Neuronal stem cell (in vitro differentiated cells): Measurements from ENCODE around the gene ZNF792.
"Not testable (repeated sequence)": the region's sequence is repeated elsewhere in the genome, so short reads cannot be mapped to it uniquely, and the experiment has no call there.

ENCODE experiments used
- DNase-seq: peaks from one replicate; pipeline ENCODE4 v3.0.0-alpha.2; 2013; ENCODE audit warnings: low spot score
- H2AFZ ChIP-seq: one replicate; pipeline ENCODE4 v1.6.1; 2013; ENCODE audit warnings: mild to moderate bottlenecking, low read length, inconsistent platforms
- H2AK5ac ChIP-seq: 2 replicates; pipeline ENCODE4 v1.6.1; 2013; ENCODE audit warnings: low read depth, mild to moderate bottlenecking, inconsistent platforms, low read length, moderate library complexity, mixed read lengths
- H2BK120ac ChIP-seq: 2 replicates; pipeline ENCODE4 v1.6.1; 2013; ENCODE audit warnings: low read depth, mild to moderate bottlenecking, inconsistent platforms, low read length, moderate library complexity, mixed read lengths
- H2BK12ac ChIP-seq: one replicate; pipeline ENCODE4 v1.6.1; 2013; ENCODE audit warnings: low read length, inconsistent platforms
- H2BK15ac ChIP-seq: 2 replicates; pipeline ENCODE4 v1.6.1; 2013; ENCODE audit warnings: mild to moderate bottlenecking, low read length, inconsistent platforms, mixed read lengths
- H2BK5ac ChIP-seq: one replicate; pipeline ENCODE4 v1.6.1; 2013; ENCODE audit warnings: inconsistent platforms, mild to moderate bottlenecking, low read length, moderate library complexity
- H3K14ac ChIP-seq: one replicate; pipeline ENCODE4 v1.6.1; 2013; ENCODE audit warnings: low read length, inconsistent platforms
- H3K18ac ChIP-seq: 2 replicates; pipeline ENCODE4 v1.6.1; 2013; ENCODE audit warnings: low read length, inconsistent platforms
- H3K23ac ChIP-seq: 2 replicates; pipeline ENCODE4 v1.6.1; 2013; ENCODE audit warnings: low read depth, mild to moderate bottlenecking, mixed read lengths, low read length, inconsistent platforms; ENCODE audit not compliant: poor library complexity
- H3K27ac ChIP-seq: replicated peaks from 3 replicates; pipeline ENCODE4 v1.5.1; 2013; ENCODE audit warnings: low read length, inconsistent platforms
- H3K27me3 ChIP-seq, 3 experiments: 2 replicates each; pipeline ENCODE4 v1.6.1; 2013; ENCODE audit warnings: low read length in 3 of 3, mild to moderate bottlenecking in 2 of 3, inconsistent platforms in 1 of 3, low read depth in 1 of 3, mixed read lengths in 1 of 3, moderate library complexity in 1 of 3; ENCODE audit not compliant: control insufficient read depth in 3 of 3, insufficient read depth in 3 of 3
- H3K36me3 ChIP-seq, 2 donors: replicated peaks in 1 of 2; 2 replicates each; pipeline ENCODE4 v1.6.1; 2013; ENCODE audit warnings: low read length in 2 of 2; ENCODE audit not compliant: control insufficient read depth in 2 of 2, insufficient read depth in 2 of 2
- H3K4ac ChIP-seq: 2 replicates; pipeline ENCODE4 v1.6.1; 2013; ENCODE audit warnings: inconsistent platforms, mild to moderate bottlenecking, low read length, moderate library complexity
- H3K4me1 ChIP-seq, 2 donors: 1 replicate in 1 of 2; 2 replicates in 1 of 2; pipeline ENCODE4 v1.6.1; 2013; ENCODE audit warnings: low read length in 2 of 2, low read depth in 1 of 2; ENCODE audit not compliant: control insufficient read depth in 2 of 2, insufficient read depth in 1 of 2
- H3K4me2 ChIP-seq: one replicate; pipeline ENCODE4 v1.6.1; 2013; ENCODE audit warnings: mild to moderate bottlenecking, low read length, inconsistent platforms; ENCODE audit not compliant: insufficient read depth, poor library complexity, severe bottlenecking
- H3K4me3 ChIP-seq, 2 donors: 2 replicates each; pipeline ENCODE4 v1.5.1; 2013; ENCODE audit warnings: low read length in 2 of 2, mild to moderate bottlenecking in 2 of 2, inconsistent platforms in 1 of 2, moderate library complexity in 1 of 2
- H3K79me1 ChIP-seq: one replicate; pipeline ENCODE4 v1.6.1; 2013; ENCODE audit warnings: low read depth, mild to moderate bottlenecking, inconsistent platforms, low read length, moderate library complexity
- H3K9ac ChIP-seq: one replicate; pipeline ENCODE4 v1.6.1; 2013; ENCODE audit warnings: mild to moderate bottlenecking, low read depth, low read length, inconsistent platforms; ENCODE audit not compliant: poor library complexity
- H3K9me3 ChIP-seq, 2 donors: replicated peaks in 1 of 2; 2 replicates each; pipeline versions ENCODE3 to v1.6.1; 2013; ENCODE audit warnings: low read length in 2 of 2, mild to moderate bottlenecking in 2 of 2, inconsistent platforms in 1 of 2, low read depth in 1 of 2, mixed read lengths in 1 of 2, moderate library complexity in 1 of 2; ENCODE audit not compliant: control insufficient read depth in 2 of 2, insufficient read depth in 1 of 2
- H4K8ac ChIP-seq: one replicate; pipeline ENCODE4 v1.6.1; 2013; ENCODE audit warnings: low read depth, mild to moderate bottlenecking, inconsistent platforms, low read length, moderate library complexity
- H4K91ac ChIP-seq: one replicate; pipeline ENCODE4 v1.6.1; 2013; ENCODE audit warnings: low read length, low read depth, mild to moderate bottlenecking, inconsistent platforms; ENCODE audit not compliant: poor library complexity
- WGBS, 2 donors: extraction: QIAGEN DNeasy Blood & Tissue Kit; methylation state at CpG; one replicate each; pipeline ENCODE4 v1.1.7; 2013; ENCODE audit warnings: missing lambda C conversion rate in 2 of 2, mixed read lengths in 1 of 2; ENCODE audit not compliant: insufficient read length in 2 of 2, insufficient replicate concordance in 1 of 2; ENCODE audit errors: extremely low coverage in 2 of 2; 5-methylcytosine and 5-hydroxymethylcytosine counted together

The ZNF792 gene

GRCh38 chr19:34926361-34926684, 37.7 kb downstream of the ZNF792 start:
- no peaks in the 10 kb centered on the region for H3K4me1 ChIP-seq
- H3K9ac ChIP-seq = no peak overlapping the region
- no peak overlapping the region for H3K18ac ChIP-seq
- H3K14ac ChIP-seq = no peak overlapping the region
- H4K8ac ChIP-seq = no peak overlapping the region
- no peaks in the 10 kb centered on the region for H3K27me3 ChIP-seq
- H2BK5ac ChIP-seq = no peak overlapping the region
- H2BK120ac ChIP-seq = no peak overlapping the region
- H3K4ac ChIP-seq = no peak overlapping the region
- H3K36me3 ChIP-seq = peaks cover 0 to 13% of the 10 kb centered on the region in 2 donors
- H4K91ac ChIP-seq = no peak overlapping the region
- WGBS, 2 donors = no CpG with 5 or more reads among the region's 3 CpGs
- peak overlapping the region; percentile 98 for H2AFZ ChIP-seq
- H2BK12ac ChIP-seq = no peak overlapping the region
- H3K23ac ChIP-seq = no peak overlapping the region
- no peak overlapping the region for H2BK15ac ChIP-seq
- DNase-seq = no peak
- H3K4me3 ChIP-seq = peak overlapping the region in 1 of 2 donors; percentile 60
- H2AK5ac ChIP-seq = no peak overlapping the region
- no peak overlapping the region for H3K27ac ChIP-seq
- H3K4me2 ChIP-seq = no peak overlapping the region
- peaks cover 3% of the 10 kb centered on the region in 2 donors for H3K9me3 ChIP-seq
- peaks cover 2% of the 10 kb centered on the region for H3K79me1 ChIP-seq

- Histone ChIP-seq H3K14ac (no peak overlapping the region), H3K27ac (no peak overlapping the region), H4K8ac (peak overlapping the region; percentile 3), H2AFZ (no peak overlapping the region), H3K36me3 (peaks cover 0 to 8% of the 10 kb centered on the region in 2 donors), H3K9ac (no peak overlapping the region), H2BK120ac (no peak overlapping the region), H2BK12ac (no peak overlapping the region), H3K23ac (no peak overlapping the region), H3K9me3 (peaks cover 3% of the 10 kb centered on the region in 2 donors), H3K4me3 (no peak overlapping the region), H3K4me1 (no peaks in the 10 kb centered on the region), H3K27me3 (no peaks in the 10 kb centered on the region), H3K18ac (no peak overlapping the region), H2BK5ac (no peak overlapping the region), H4K91ac (no peak overlapping the region), H2BK15ac (no peak overlapping the region), H3K4ac (no peak overlapping the region), H3K4me2 (no peak overlapping the region), H2AK5ac (no peak overlapping the region), H3K79me1 (peaks cover 2% of the 10 kb centered on the region)
- WGBS, 2 donors = no CpG with 5 or more reads among the region's 15 CpGs
- DNase-seq = no peak
Measured at GRCh38 chr19:34925278-34925855, 38.7 kb downstream of the ZNF792 start.

GRCh38 chr19:34920090-34920786, 43.8 kb downstream of the ZNF792 start:
- not testable (repeated sequence) for H3K9ac ChIP-seq, H3K4me2 ChIP-seq, H3K18ac ChIP-seq, H3K79me1 ChIP-seq, H2BK120ac ChIP-seq, H3K27me3 ChIP-seq, H3K36me3 ChIP-seq, H2AK5ac ChIP-seq, H3K27ac ChIP-seq, DNase-seq, H3K4me3 ChIP-seq, H3K4me1 ChIP-seq, H4K91ac ChIP-seq, H3K23ac ChIP-seq, H4K8ac ChIP-seq, H2BK12ac ChIP-seq, H2AFZ ChIP-seq, H3K14ac ChIP-seq, H2BK15ac ChIP-seq, H2BK5ac ChIP-seq, H3K4ac ChIP-seq
- peaks cover 4 to 19% of the 10 kb centered on the region in 2 donors for H3K9me3 ChIP-seq
- no CpG with 5 or more reads among the region's 8 CpGs for WGBS, 2 donors

GRCh38 chr19:34918190-34918589, 45.8 kb downstream of the ZNF792 start:
- no peaks in the 10 kb centered on the region for H3K36me3 ChIP-seq
- H3K9ac ChIP-seq = no peak overlapping the region
- H4K8ac ChIP-seq = no peak overlapping the region
- no peak overlapping the region for H2BK120ac ChIP-seq
- no CpG with 5 or more reads among the region's 2 CpGs for WGBS, 2 donors
- H3K4me1 ChIP-seq = no peaks in the 10 kb centered on the region
- no peaks in the 10 kb centered on the region for H3K79me1 ChIP-seq
- H2BK15ac ChIP-seq = no peak overlapping the region
- no peaks in the 10 kb centered on the region for H3K27me3 ChIP-seq
- H2BK12ac ChIP-seq = no peak overlapping the region
- no peak overlapping the region for H3K18ac ChIP-seq
- H4K91ac ChIP-seq = no peak overlapping the region
- no peak for DNase-seq
- H3K4me3 ChIP-seq = no peak overlapping the region
- peaks cover 4 to 17% of the 10 kb centered on the region in 2 donors for H3K9me3 ChIP-seq
- no peak overlapping the region for H2AK5ac ChIP-seq
- no peak overlapping the region for H3K4me2 ChIP-seq
- no peak overlapping the region for H2AFZ ChIP-seq
- H3K4ac ChIP-seq = no peak overlapping the region
- H3K14ac ChIP-seq = no peak overlapping the region
- no peak overlapping the region for H2BK5ac ChIP-seq
- no peak overlapping the region for H3K23ac ChIP-seq
- no peak overlapping the region for H3K27ac ChIP-seq
